ENCODE data around the gene BABAM2. TPM values are rescaled to one million over a fixed set of nuclear protein-coding genes. Genes with fewer than 3 reads are reported as not detected.
A peak's percentile ranks its signal among the peaks of the same experiment; 100 is the strongest.

The BABAM2 gene
- total RNA-seq, 4 donors from 2014 or later, result 33.2 to 70.3 (median 38.6) TPM

DNA sequence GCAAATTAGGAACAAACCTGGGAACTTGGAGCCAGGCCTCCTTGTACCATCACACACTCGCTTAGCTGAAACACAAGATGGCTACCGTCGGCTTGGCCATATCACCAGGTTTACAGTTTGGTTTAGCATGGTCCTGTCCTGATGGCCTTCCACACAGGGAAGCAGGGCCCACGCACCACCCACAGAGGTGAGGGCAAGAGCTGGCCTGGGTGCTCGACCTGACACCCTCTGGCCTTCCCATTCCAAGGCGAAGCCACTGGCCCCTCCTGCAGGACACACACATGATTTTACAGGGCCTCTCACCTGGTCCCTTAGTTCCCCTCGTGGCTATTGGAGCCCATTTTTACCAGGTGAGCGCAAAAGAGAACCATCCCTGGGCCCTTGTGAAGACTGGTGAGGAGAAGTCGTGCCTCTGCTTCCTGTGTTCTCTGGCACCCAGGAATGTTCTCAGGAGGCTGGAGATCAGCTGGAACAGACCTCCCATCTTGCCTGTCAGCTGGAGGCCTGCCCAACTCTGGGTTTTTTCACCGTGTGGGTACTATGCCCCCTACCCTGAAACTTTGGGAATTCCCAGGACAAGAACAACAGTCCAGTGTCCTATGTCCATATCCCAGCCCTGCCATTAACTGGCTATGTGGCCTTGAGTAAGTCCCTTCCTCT is 449.1 kb downstream of the BABAM2 start:
- DNase-seq, result no peak
- H3K27ac ChIP-seq, result no peak overlapping the region
- TF ChIP-seq POLR2A (IDR thresholded peaks at IDR 0.05), result no peak
- TF ChIP-seq, protein P1, sequence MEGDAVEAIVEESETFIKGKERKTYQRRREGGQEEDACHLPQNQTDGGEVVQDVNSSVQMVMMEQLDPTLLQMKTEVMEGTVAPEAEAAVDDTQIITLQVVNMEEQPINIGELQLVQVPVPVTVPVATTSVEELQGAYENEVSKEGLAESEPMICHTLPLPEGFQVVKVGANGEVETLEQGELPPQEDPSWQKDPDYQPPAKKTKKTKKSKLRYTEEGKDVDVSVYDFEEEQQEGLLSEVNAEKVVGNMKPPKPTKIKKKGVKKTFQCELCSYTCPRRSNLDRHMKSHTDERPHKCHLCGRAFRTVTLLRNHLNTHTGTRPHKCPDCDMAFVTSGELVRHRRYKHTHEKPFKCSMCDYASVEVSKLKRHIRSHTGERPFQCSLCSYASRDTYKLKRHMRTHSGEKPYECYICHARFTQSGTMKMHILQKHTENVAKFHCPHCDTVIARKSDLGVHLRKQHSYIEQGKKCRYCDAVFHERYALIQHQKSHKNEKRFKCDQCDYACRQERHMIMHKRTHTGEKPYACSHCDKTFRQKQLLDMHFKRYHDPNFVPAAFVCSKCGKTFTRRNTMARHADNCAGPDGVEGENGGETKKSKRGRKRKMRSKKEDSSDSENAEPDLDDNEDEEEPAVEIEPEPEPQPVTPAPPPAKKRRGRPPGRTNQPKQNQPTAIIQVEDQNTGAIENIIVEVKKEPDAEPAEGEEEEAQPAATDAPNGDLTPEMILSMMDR (IDR thresholded peaks at IDR 0.05), result no peak
- intact Hi-C loops (cut with DNase I), result no loop called here
- H3K4me1 ChIP-seq, result peaks cover 0 to 12% of the 10 kb centered on the region in 2 donors
- no peaks in the 10 kb centered on the region for H3K36me3 ChIP-seq
- no peaks in the 10 kb centered on the region for H3K9me3 ChIP-seq
- H3K27me3 ChIP-seq, result no peaks in the 10 kb centered on the region
- WGBS, 2 donors, result 80 to 90% methylated on average over 9 to 10 of the region's 10 CpGs
- H3K4me3 ChIP-seq (replicated peaks in 1 of 3), result no peak overlapping the region

- H3K4me1 ChIP-seq, result peaks cover 0 to 12% of the 10 kb centered on the region in 2 donors
- no peak overlapping the region for H3K4me3 ChIP-seq (replicated peaks in 1 of 3)
- DNase-seq, result no peak
- TF ChIP-seq, protein P1 (IDR thresholded peaks at IDR 0.05), result no peak
- TF ChIP-seq POLR2A (IDR thresholded peaks at IDR 0.05), result no peak
- 69 to 70% methylated on average over 12 to 15 of the region's 15 CpGs for WGBS, 2 donors
- no peaks in the 10 kb centered on the region for H3K27me3 ChIP-seq
- H3K27ac ChIP-seq, result no peak overlapping the region
- intact Hi-C loops (cut with DNase I), result no loop called here
- no peaks in the 10 kb centered on the region for H3K9me3 ChIP-seq
- no peaks in the 10 kb centered on the region for H3K36me3 ChIP-seq
Measured at GRCh38 chr2:28340312-28341202, 450.0 kb downstream of the BABAM2 start.

- intact Hi-C loops (cut with DNase I), result no loop called here
- peak overlapping the region in 1 of 3 donors; percentile 68 for H3K27ac ChIP-seq
- no peaks in the 10 kb centered on the region for H3K9me3 ChIP-seq
- DNase-seq, result no peak
- H3K36me3 ChIP-seq, result no peaks in the 10 kb centered on the region
- H3K4me1 ChIP-seq, result peaks cover 0 to 12% of the 10 kb centered on the region in 2 donors
- 78 to 88% methylated on average over 17 of the region's 17 CpGs for WGBS, 2 donors
- no peak overlapping the region for H3K4me3 ChIP-seq (replicated peaks in 1 of 3)
- TF ChIP-seq, protein P1 (IDR thresholded peaks at IDR 0.05), result no peak
- TF ChIP-seq POLR2A (IDR thresholded peaks at IDR 0.05), result no peak
- no peaks in the 10 kb centered on the region for H3K27me3 ChIP-seq
Measured at GRCh38 chr2:28341208-28341891, 450.8 kb downstream of the BABAM2 start.

GRCh38 chr2:28342081-28342967 is 451.8 kb downstream of the BABAM2 start:
- no peak for TF ChIP-seq POLR2A (IDR thresholded peaks at IDR 0.05)
- TF ChIP-seq, protein P1 (IDR thresholded peaks at IDR 0.05), result no peak
- WGBS, 2 donors, result 48 to 54% methylated on average over 15 of the region's 15 CpGs
- intact Hi-C loops (cut with DNase I), result no loop called here
- no peak overlapping the region for H3K4me3 ChIP-seq (replicated peaks in 1 of 3)
- DNase-seq, result peak; percentile 31 to 37
- peak overlapping the region in 2 of 3 donors; percentile 22 to 68 for H3K27ac ChIP-seq
- H3K4me1 ChIP-seq, result peaks cover 0 to 12% of the 10 kb centered on the region in 2 donors
- no peaks in the 10 kb centered on the region for H3K36me3 ChIP-seq
- H3K9me3 ChIP-seq, result no peaks in the 10 kb centered on the region
- no peaks in the 10 kb centered on the region for H3K27me3 ChIP-seq

Measured in thyroid gland (tissue), 4 donors.